Gastrocnemius medialis (tissue), 4 donors: ENCODE results near the gene INSRR. TPM values are rescaled to one million over a fixed set of nuclear protein-coding genes. Genes with fewer than 3 reads are reported as not detected.

Experiments
- ATAC-seq, 2 donors: fragments of 150-250 bp; one replicate each; pipeline ENCODE4 v1.9.1; 2016
- DNase-seq, 2 donors: peaks; one replicate each; pipeline ENCODE4 v3.0.0-alpha.2; 2019
- H3K27ac ChIP-seq, 4 donors: fragments of 200-600 bp; sonication (generic); 1 replicate in 1 of 4; 2 replicates in 3 of 4; pipeline ENCODE4 v1.5.1; 2016 to 2018; ENCODE audit warnings: mild to moderate bottlenecking in 2 of 4, moderate library complexity in 1 of 4
- H3K27me3 ChIP-seq, 3 donors: fragments of 200-600 bp; sonication (generic) in 2 of 3; 1 replicate in 1 of 3; 2 replicates in 2 of 3; pipeline versions ENCODE4 v1.5.1 to v1.6.0; 2016 to 2019; ENCODE audit warnings: mild to moderate bottlenecking in 1 of 3, moderate library complexity in 1 of 3
- H3K36me3 ChIP-seq, 2 donors: fragments of 200-600 bp; sonication (generic) in 1 of 2; one replicate each; pipeline ENCODE4 v1.5.1; 2017 to 2018
- H3K4me1 ChIP-seq, 2 donors: fragments of 200-600 bp; sonication (generic) in 1 of 2; one replicate each; pipeline ENCODE4 v1.5.1; 2016 to 2017; ENCODE audit warnings: mild to moderate bottlenecking in 2 of 2
- H3K4me3 ChIP-seq, 4 donors: fragments of 200-600 bp; sonication (generic) in 3 of 4; 1 replicate in 1 of 4; 2 replicates in 3 of 4; pipeline ENCODE4 v1.5.1; 2016 to 2019; ENCODE audit warnings: mild to moderate bottlenecking in 2 of 4
- H3K9me3 ChIP-seq, 3 donors: fragments of 200-600 bp; sonication (generic) in 2 of 3; 1 replicate in 1 of 3; 2 replicates in 2 of 3; pipeline ENCODE4 v1.5.1; 2016 to 2019
- POLR2A ChIP-seq, 2 donors: fragments of 450-650 bp; IDR thresholded peaks; one replicate each; pipeline ENCODE4 v1.6.1; 2017; ENCODE audit warnings: antibody characterized with exemption in 2 of 2, mild to moderate bottlenecking in 2 of 2, moderate library complexity in 2 of 2
- in situ Hi-C, 4 donors: fragments of 200-750 bp; cut with MboI; loops; one replicate each; pipeline versions ENCODE4 v1.15.0 to v1.8.0; 2017; ENCODE audit warnings: low sequenced_read_pairs in 4 of 4
- intact Hi-C: fragments of 100-400 bp; cut with DNase I; formaldehyde crosslinking; loops from one replicate; pipeline ENCODE4 v1.15.1; 2023; ENCODE audit warnings: low total_unique reads
- total RNA-seq, 4 donors: library from RNA; depleted of rRNA; stranded (reverse); fragments of >200 nt; gene quantifications; one replicate each; pipeline versions ENCODE4 v1.1.0 to v1.2.3, GENCODE V29; 2016
- TF ChIP-seq, protein P1 (sequence below), 5 experiments: fragments of 450-650 bp in 3 of 5; fragments of 200-600 bp in 2 of 5; sonication (generic) in 2 of 5; IDR thresholded peaks in 4 of 5; conservative IDR thresholded peaks in 1 of 5; 1 replicate in 4 of 5; 2 replicates in 1 of 5; pipeline ENCODE4 v1.5.1; 2016 to 2019; ENCODE audit warnings: antibody characterized with exemption in 5 of 5, mild to moderate bottlenecking in 3 of 5, moderate library complexity in 3 of 5

Gene INSRR
- total RNA-seq, 4 donors from 2014 or later = not detected

- TF ChIP-seq, protein P1, sequence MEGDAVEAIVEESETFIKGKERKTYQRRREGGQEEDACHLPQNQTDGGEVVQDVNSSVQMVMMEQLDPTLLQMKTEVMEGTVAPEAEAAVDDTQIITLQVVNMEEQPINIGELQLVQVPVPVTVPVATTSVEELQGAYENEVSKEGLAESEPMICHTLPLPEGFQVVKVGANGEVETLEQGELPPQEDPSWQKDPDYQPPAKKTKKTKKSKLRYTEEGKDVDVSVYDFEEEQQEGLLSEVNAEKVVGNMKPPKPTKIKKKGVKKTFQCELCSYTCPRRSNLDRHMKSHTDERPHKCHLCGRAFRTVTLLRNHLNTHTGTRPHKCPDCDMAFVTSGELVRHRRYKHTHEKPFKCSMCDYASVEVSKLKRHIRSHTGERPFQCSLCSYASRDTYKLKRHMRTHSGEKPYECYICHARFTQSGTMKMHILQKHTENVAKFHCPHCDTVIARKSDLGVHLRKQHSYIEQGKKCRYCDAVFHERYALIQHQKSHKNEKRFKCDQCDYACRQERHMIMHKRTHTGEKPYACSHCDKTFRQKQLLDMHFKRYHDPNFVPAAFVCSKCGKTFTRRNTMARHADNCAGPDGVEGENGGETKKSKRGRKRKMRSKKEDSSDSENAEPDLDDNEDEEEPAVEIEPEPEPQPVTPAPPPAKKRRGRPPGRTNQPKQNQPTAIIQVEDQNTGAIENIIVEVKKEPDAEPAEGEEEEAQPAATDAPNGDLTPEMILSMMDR (IDR thresholded peaks at IDR 0.05 in 4 of 5, conservative IDR thresholded peaks at IDR 0.05 in 1 of 5) = no peak
- TF ChIP-seq POLR2A (IDR thresholded peaks at IDR 0.05) = no peak
- no peaks in the 10 kb centered on the region for H3K36me3 ChIP-seq
- in situ Hi-C loops (loop anchor here in 3 of 4 donors (25.0 kb wide), 2 partner anchors 162 to 187 kb away; partner anchors contain the start of genes NES (in 2 of the 3) and CRABP2 (in 1 of the 3)), intact Hi-C loops (no loop called here)
- DNase-seq (no peak), ATAC-seq (no peak)
- no peak overlapping the region for H3K4me3 ChIP-seq
- no peak overlapping the region for H3K27ac ChIP-seq
- H3K9me3 ChIP-seq = no peaks in the 10 kb centered on the region
- H3K27me3 ChIP-seq = no peaks in the 10 kb centered on the region
- H3K4me1 ChIP-seq = no peaks in the 10 kb centered on the region
Observed at GRCh38 chr1:156874572-156875340, 15.8 kb upstream of the INSRR start.

GRCh38 chr1:156874142-156874541 is 15.2 kb upstream of the INSRR start:
- intact Hi-C loops = no loop called here
- Histone ChIP-seq H3K27ac (no peak overlapping the region), H3K36me3 (no peaks in the 10 kb centered on the region), H3K4me1 (no peaks in the 10 kb centered on the region), H3K9me3 (no peaks in the 10 kb centered on the region), H3K27me3 (no peaks in the 10 kb centered on the region), H3K4me3 (no peak overlapping the region)
- in situ Hi-C loops = loop anchor here in 2 of 4 donors (25.0 kb wide), 2 partner anchors 162 to 187 kb away; partner anchors contain the start of genes CRABP2 (in 1 of the 2) and NES (in 1 of the 2)
- DNase-seq (no peak), ATAC-seq (no peak)
- TF ChIP-seq, protein P1 (IDR thresholded peaks at IDR 0.05 in 4 of 5, conservative IDR thresholded peaks at IDR 0.05 in 1 of 5) = no peak
- TF ChIP-seq POLR2A (IDR thresholded peaks at IDR 0.05) = no peak

DNA sequence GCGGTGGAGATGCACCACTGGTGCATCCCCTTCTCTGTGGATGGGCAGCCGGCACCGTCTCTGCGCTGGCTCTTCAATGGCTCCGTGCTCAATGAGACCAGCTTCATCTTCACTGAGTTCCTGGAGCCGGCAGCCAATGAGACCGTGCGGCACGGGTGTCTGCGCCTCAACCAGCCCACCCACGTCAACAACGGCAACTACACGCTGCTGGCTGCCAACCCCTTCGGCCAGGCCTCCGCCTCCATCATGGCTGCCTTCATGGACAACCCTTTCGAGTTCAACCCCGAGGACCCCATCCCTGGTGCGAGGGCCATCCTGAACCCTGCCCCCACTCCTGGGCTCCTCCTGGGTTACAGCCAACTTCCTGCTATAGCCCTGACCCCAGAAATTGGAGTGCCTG is 14.7 kb upstream of the INSRR start:
- in situ Hi-C loops = loop anchor here in 2 of 4 donors (25.0 kb wide), 2 partner anchors 161 to 186 kb away; partner anchors contain the start of genes CRABP2 (in 1 of the 2) and NES (in 1 of the 2)

DNA sequence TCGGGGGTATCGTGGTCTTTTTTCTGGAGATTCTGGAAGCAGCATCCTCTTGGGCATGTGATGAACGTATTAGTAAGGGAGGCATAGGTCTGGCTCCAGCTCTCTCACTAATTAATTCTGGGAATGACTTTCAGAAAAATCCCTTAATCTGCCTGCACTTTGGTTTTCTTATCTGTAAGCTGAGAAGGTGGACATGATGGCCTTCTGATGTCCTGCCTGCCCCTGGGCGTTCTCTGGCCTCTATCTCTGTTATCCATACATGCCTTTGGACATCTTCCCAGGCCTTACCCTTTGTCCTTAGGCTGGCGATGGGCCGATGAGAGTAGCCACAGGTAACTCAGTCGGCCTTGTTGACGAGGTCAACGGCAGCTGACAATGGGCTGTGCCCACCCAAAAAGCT is 10.5 kb upstream of the INSRR start:
- ATAC-seq (no peak), DNase-seq (no peak)
- H3K4me1 ChIP-seq = no peaks in the 10 kb centered on the region
- H3K27ac ChIP-seq = no peak overlapping the region
- intact Hi-C loops (no loop called here), in situ Hi-C loops (loop anchor here in 2 of 4 donors (25.0 kb wide), 2 partner anchors 157 to 182 kb away; partner anchors contain the start of genes CRABP2 (in 1 of the 2) and NES (in 1 of the 2))
- no peaks in the 10 kb centered on the region for H3K27me3 ChIP-seq
- no peaks in the 10 kb centered on the region for H3K9me3 ChIP-seq
- H3K4me3 ChIP-seq = no peak overlapping the region
- no peaks in the 10 kb centered on the region for H3K36me3 ChIP-seq
- TF ChIP-seq, protein P1 (IDR thresholded peaks at IDR 0.05 in 4 of 5, conservative IDR thresholded peaks at IDR 0.05 in 1 of 5) = no peak
- TF ChIP-seq POLR2A (IDR thresholded peaks at IDR 0.05) = no peak

More for the DNA sequence above, 14.7 kb upstream of the INSRR start:
- no peaks in the 10 kb centered on the region for H3K36me3 ChIP-seq
- H3K27me3 ChIP-seq = no peaks in the 10 kb centered on the region
- DNase-seq (no peak), ATAC-seq (no peak)
- H3K4me1 ChIP-seq = no peaks in the 10 kb centered on the region
- H3K4me3 ChIP-seq = no peak overlapping the region
- TF ChIP-seq, protein P1 (IDR thresholded peaks at IDR 0.05 in 4 of 5, conservative IDR thresholded peaks at IDR 0.05 in 1 of 5) = no peak
- no peak for TF ChIP-seq POLR2A (IDR thresholded peaks at IDR 0.05)
- no peak overlapping the region for H3K27ac ChIP-seq
- intact Hi-C loops = no loop called here
- no peaks in the 10 kb centered on the region for H3K9me3 ChIP-seq
